ENCODE measurements around the gene FAHD1. TPM values are rescaled to one million over a fixed set of nuclear protein-coding genes. Genes with fewer than 3 reads are reported as not detected.

FAHD1 gene
- total RNA-seq, 1 donor from 2014 or later, result 26.3 TPM

DNA sequence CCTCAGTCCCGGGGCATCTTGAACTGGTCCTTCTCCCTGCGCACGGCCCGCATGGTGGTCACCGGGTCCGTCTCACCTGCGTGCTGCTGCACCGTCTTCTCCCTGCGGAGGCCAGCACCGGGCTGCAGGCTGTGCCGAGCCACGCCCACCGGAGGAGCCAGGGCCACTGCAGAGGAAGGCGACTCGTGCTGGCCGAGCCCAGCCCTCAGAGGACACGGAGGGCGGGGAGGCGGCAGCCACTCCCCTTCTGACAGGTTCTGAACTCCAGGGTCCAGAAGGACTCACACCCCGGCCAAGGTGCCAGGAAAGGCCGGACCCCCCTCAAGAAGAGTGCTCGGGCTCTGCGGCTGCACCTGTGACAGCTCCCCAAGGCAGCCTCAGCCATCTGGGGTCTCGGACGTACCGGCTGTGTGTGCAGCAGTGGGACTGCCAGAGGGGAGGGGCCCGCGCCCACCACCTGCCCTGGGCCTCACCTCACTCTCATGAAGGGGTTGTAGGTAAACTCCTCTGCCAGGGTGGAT is 17.7 kb upstream of the FAHD1 start:
- intact Hi-C loops (cut with micrococcal nuclease), result no loop called here
- Histone ChIP-seq H3K36me3 (peaks cover 58% of the 10 kb centered on the region), H3K27ac (replicated peaks) (no peak overlapping the region), H3K27me3 (ENCODE audit: low read depth) (no peaks in the 10 kb centered on the region), H3K9me3 (replicated peaks) (no peaks in the 10 kb centered on the region), H3K4me3 (no peak overlapping the region), H3K4me1 (no peaks in the 10 kb centered on the region)
- TF ChIP-seq, protein P1, sequence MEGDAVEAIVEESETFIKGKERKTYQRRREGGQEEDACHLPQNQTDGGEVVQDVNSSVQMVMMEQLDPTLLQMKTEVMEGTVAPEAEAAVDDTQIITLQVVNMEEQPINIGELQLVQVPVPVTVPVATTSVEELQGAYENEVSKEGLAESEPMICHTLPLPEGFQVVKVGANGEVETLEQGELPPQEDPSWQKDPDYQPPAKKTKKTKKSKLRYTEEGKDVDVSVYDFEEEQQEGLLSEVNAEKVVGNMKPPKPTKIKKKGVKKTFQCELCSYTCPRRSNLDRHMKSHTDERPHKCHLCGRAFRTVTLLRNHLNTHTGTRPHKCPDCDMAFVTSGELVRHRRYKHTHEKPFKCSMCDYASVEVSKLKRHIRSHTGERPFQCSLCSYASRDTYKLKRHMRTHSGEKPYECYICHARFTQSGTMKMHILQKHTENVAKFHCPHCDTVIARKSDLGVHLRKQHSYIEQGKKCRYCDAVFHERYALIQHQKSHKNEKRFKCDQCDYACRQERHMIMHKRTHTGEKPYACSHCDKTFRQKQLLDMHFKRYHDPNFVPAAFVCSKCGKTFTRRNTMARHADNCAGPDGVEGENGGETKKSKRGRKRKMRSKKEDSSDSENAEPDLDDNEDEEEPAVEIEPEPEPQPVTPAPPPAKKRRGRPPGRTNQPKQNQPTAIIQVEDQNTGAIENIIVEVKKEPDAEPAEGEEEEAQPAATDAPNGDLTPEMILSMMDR (IDR thresholded peaks at IDR 0.05; ENCODE audit: borderline replicate concordance), result no peak
- DNase-seq, result no peak

DNA sequence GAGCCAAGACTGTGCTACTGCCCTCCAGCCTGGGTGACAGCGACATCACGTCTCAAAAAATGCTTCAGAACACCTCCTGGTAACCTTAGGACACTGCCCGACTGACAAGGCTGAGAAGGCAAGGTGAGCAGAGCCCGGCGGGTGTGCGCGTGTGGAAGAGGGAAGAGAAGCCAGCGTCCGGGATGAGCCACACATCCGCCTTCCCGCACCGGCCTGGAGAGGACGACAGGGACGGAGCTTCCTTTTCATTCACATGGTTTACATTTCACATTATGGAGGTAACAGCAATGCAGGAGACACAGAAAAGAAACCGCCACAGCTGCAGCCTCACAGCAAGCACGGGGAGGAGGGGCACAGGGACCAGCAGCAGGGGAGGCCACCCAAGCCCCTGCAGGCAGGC is 16.9 kb upstream of the FAHD1 start:
- H3K27me3 ChIP-seq (ENCODE audit: low read depth), result no peaks in the 10 kb centered on the region
- no peak overlapping the region for H3K27ac ChIP-seq (replicated peaks)
- TF ChIP-seq, protein P1 (IDR thresholded peaks at IDR 0.05; ENCODE audit: borderline replicate concordance), result no peak
- peaks cover 65% of the 10 kb centered on the region for H3K36me3 ChIP-seq
- H3K4me3 ChIP-seq, result no peak overlapping the region
- no peaks in the 10 kb centered on the region for H3K9me3 ChIP-seq (replicated peaks)
- intact Hi-C loops (cut with micrococcal nuclease), result no loop called here
- no peaks in the 10 kb centered on the region for H3K4me1 ChIP-seq
- no peak for DNase-seq

DNA sequence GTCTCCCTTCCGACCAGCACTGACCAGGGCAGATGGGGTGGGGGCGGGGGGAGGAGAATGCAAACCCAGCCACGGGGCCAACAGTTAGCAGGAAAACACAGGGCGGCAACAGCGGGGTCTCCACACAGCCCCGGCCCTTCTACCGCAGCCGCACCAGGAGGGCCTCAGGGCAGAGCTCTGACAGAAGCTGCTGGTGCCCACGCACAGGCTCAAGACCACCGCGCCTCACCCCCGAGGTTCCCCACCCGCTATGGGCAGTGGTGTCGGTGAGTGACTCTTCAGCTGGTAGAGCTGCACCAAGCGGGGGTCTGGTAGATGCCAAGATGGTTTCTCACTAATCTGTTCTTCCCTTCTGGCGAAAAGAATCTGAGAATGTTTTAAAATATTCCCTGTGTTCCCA is 16.5 kb upstream of the FAHD1 start:
- no peak overlapping the region for H3K27ac ChIP-seq (replicated peaks)
- H3K4me3 ChIP-seq, result no peak overlapping the region
- intact Hi-C loops (cut with micrococcal nuclease), result no loop called here
- TF ChIP-seq, protein P1 (IDR thresholded peaks at IDR 0.05; ENCODE audit: borderline replicate concordance), result no peak
- DNase-seq, result no peak
- peaks cover 67% of the 10 kb centered on the region for H3K36me3 ChIP-seq
- no peaks in the 10 kb centered on the region for H3K9me3 ChIP-seq (replicated peaks)
- H3K4me1 ChIP-seq, result no peaks in the 10 kb centered on the region
- no peaks in the 10 kb centered on the region for H3K27me3 ChIP-seq (ENCODE audit: low read depth)

DNA sequence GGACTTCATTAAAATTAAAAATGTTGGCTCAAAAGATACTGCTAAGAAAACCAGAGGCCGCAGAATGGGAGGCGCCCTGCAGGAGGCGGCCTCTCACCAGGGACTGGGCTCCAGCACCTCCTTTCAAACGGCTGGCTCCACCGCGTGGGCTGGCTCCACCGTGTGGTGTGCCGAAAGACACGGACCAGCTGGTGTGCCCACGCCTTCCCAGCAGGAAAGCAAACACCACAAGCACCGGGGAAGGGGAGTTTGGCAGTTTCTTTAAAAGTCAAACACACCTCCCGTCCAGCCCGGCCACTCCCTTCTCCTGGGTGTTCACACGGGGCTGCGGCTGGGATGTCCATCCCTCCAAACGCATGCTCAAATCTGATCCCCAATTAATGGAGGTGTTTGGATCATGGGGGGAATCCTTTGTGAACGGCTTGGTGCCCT is 14.3 kb upstream of the FAHD1 start:
- Histone ChIP-seq H3K4me1 (no peaks in the 10 kb centered on the region), H3K9me3 (replicated peaks) (no peaks in the 10 kb centered on the region), H3K27ac (replicated peaks) (no peak overlapping the region), H3K4me3 (no peak overlapping the region), H3K36me3 (peaks cover 71% of the 10 kb centered on the region), H3K27me3 (ENCODE audit: low read depth) (no peaks in the 10 kb centered on the region)
- TF ChIP-seq, protein P1 (IDR thresholded peaks at IDR 0.05; ENCODE audit: borderline replicate concordance), result peak; percentile 51
- peak; percentile 75 for DNase-seq
- intact Hi-C loops (cut with micrococcal nuclease), result no loop called here

DNA sequence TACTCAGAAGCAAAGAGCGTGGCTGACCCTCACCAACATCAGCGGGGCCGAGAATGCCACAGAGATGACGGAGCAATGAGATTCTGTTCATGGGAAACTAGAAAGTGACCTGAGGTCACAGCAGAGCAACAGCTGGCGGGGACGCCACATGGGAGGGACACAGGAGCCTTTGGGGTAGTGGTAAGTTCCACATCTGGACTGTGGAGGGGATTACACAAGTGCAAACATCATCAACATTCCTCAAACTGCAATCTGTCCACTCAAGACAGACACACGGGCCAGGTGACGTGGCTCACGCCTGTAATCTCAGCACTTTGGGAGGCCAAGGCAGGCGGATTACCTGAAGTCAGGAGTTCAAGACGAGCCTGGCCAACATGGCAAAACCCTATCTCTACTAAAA is 11.5 kb upstream of the FAHD1 start:
- no peaks in the 10 kb centered on the region for H3K4me1 ChIP-seq
- no peak overlapping the region for H3K27ac ChIP-seq (replicated peaks)
- TF ChIP-seq, protein P1 (IDR thresholded peaks at IDR 0.05; ENCODE audit: borderline replicate concordance), result no peak
- H3K27me3 ChIP-seq (ENCODE audit: low read depth), result no peaks in the 10 kb centered on the region
- DNase-seq, result no peak
- intact Hi-C loops (cut with micrococcal nuclease), result no loop called here
- no peak overlapping the region for H3K4me3 ChIP-seq
- H3K36me3 ChIP-seq, result peaks cover 74% of the 10 kb centered on the region
- no peaks in the 10 kb centered on the region for H3K9me3 ChIP-seq (replicated peaks)
